IMR-90 (cell line): Measurements from ENCODE around the gene TP53BP1. TPM values are rescaled to one million over a fixed set of nuclear protein-coding genes. Genes with fewer than 3 reads are reported as not detected.

Experiments used
- ATAC-seq: fragments of 200-7000 bp; cut with Tn5 transposase; 2 replicates; pipeline ENCODE4 v1.9.1; 2020; ENCODE audit warnings: low read depth, mild to moderate bottlenecking, moderate library complexity
- BruUV-seq: library from RNA; stranded (reverse); fragments of 400-500 nt; replicated peaks from 2 replicates; lab custom pipeline; 2021; lab: Mats Ljungman, UMichigan
- CTCF ChIA-PET: fragments of 300-600 bp; formaldehyde crosslinking; extraction: SDS; loops from one replicate; lab custom pipeline; 2021; ENCODE audit warnings: antibody characterized with exemption; lab: Yijun Ruan, JAX
- POLR2A ChIA-PET: fragments of 300-600 bp; sonication (Branson Sonifier 250); formaldehyde crosslinking; loops from one replicate; lab custom pipeline; 2022; ENCODE audit warnings: antibody characterized with exemption; ENCODE audit not compliant: unreplicated experiment; lab: Charles Lee
- DNase-seq: peaks from one replicate; pipeline ENCODE4 v3.0.0; 2013
- H2AFZ ChIP-seq: replicated peaks from 2 replicates; pipeline ENCODE3; 2013; ENCODE audit warnings: low read length, mild to moderate bottlenecking; ENCODE audit not compliant: poor library complexity
- H2AK5ac ChIP-seq: 2 replicates; pipeline ENCODE4 v1.6.1; 2013; ENCODE audit warnings: low read depth, low read length, inconsistent platforms
- H2AK9ac ChIP-seq: replicated peaks from 2 replicates; pipeline ENCODE3; 2013; ENCODE audit warnings: mild to moderate bottlenecking, low read depth, low read length, moderate library complexity; ENCODE audit not compliant: poor library complexity
- H2BK120ac ChIP-seq: 2 replicates; pipeline ENCODE4 v1.6.1; 2013; ENCODE audit warnings: low read depth, low read length, inconsistent platforms
- H2BK15ac ChIP-seq: 3 replicates; pipeline ENCODE4 v1.6.1; 2013; ENCODE audit warnings: low read depth, low read length, inconsistent platforms
- H2BK20ac ChIP-seq: 2 replicates; pipeline ENCODE4 v1.6.1; 2013; ENCODE audit warnings: low read depth, mild to moderate bottlenecking, inconsistent platforms, low read length, moderate library complexity
- H2BK5ac ChIP-seq: 2 replicates; pipeline ENCODE4 v1.6.1; 2013; ENCODE audit warnings: mild to moderate bottlenecking, low read depth, low read length, inconsistent platforms; ENCODE audit not compliant: poor library complexity, severe bottlenecking
- H3K14ac ChIP-seq: replicated peaks from 2 replicates; pipeline ENCODE4 v1.6.1; 2013; ENCODE audit warnings: low read depth, low read length, inconsistent platforms
- H3K18ac ChIP-seq: 2 replicates; pipeline ENCODE4 v1.6.1; 2013; ENCODE audit warnings: low read depth, low read length, control low read depth
- H3K23ac ChIP-seq: 2 replicates; pipeline ENCODE4 v1.6.1; 2013; ENCODE audit warnings: low read depth, low read length, inconsistent platforms
- H3K27ac ChIP-seq: 2 replicates; pipeline ENCODE4 v1.5.1; 2013; ENCODE audit warnings: mild to moderate bottlenecking, control low read depth, low read length; ENCODE audit not compliant: insufficient read depth
- H3K27me3 ChIP-seq: 2 replicates; pipeline ENCODE4 v1.6.1; 2013; ENCODE audit warnings: low read length; ENCODE audit not compliant: control insufficient read depth, insufficient read depth
- H3K36me3 ChIP-seq: 2 replicates; pipeline ENCODE4 v1.6.1; 2013; ENCODE audit warnings: low read length, mixed read lengths; ENCODE audit not compliant: control insufficient read depth, insufficient read depth
- H3K4ac ChIP-seq: 2 replicates; pipeline ENCODE4 v1.6.1; 2013; ENCODE audit warnings: low read depth, low read length, inconsistent platforms
- H3K4me1 ChIP-seq: 2 replicates; pipeline ENCODE4 v1.6.1; 2013; ENCODE audit warnings: low read length, mixed read lengths; ENCODE audit not compliant: control insufficient read depth, insufficient read depth
- H3K4me2 ChIP-seq: 2 replicates; pipeline ENCODE4 v1.6.1; 2013; ENCODE audit warnings: low read depth, mild to moderate bottlenecking, control low read depth, low read length, moderate library complexity
- H3K4me3 ChIP-seq: 2 replicates; pipeline ENCODE4 v1.5.1; 2013; ENCODE audit warnings: low read depth, mild to moderate bottlenecking, control low read depth, low read length, moderate library complexity; ENCODE audit not compliant: insufficient read depth
- H3K56ac ChIP-seq: 2 replicates; pipeline ENCODE4 v1.6.1; 2013; ENCODE audit warnings: low read length, inconsistent platforms; ENCODE audit not compliant: insufficient read depth; ENCODE audit errors: extremely low read depth
- H3K79me1 ChIP-seq, 2 experiments: 2 replicates each; pipeline ENCODE4 v1.6.1; 2013; ENCODE audit warnings: low read length in 2 of 2, inconsistent platforms in 1 of 2, low read depth in 1 of 2
- H3K9ac ChIP-seq: 2 replicates; pipeline ENCODE4 v1.6.1; 2013; ENCODE audit warnings: low read depth, low read length, control low read depth
- H3K9me1 ChIP-seq: 2 replicates; pipeline ENCODE4 v1.6.1; 2013; ENCODE audit warnings: low read length, inconsistent platforms; ENCODE audit not compliant: insufficient read depth
- H3K9me3 ChIP-seq: 2 replicates; pipeline ENCODE4 v1.6.1; 2013; ENCODE audit warnings: low read length; ENCODE audit not compliant: control insufficient read depth, insufficient read depth
- H4K20me1 ChIP-seq: 2 replicates; pipeline ENCODE4 v1.6.1; 2013; ENCODE audit warnings: low read length, inconsistent platforms; ENCODE audit not compliant: insufficient read depth
- H4K5ac ChIP-seq: 2 replicates; pipeline ENCODE4 v1.6.1; 2013; ENCODE audit warnings: mild to moderate bottlenecking, low read depth, low read length, control low read depth
- H4K8ac ChIP-seq, 2 experiments: 2 replicates each; pipeline ENCODE4 v1.6.1; 2013; ENCODE audit warnings: low read depth in 2 of 2, low read length in 2 of 2, control low read depth in 1 of 2, inconsistent platforms in 1 of 2
- H4K91ac ChIP-seq: 2 replicates; pipeline ENCODE4 v1.6.1; 2013; ENCODE audit warnings: low read depth, low read length, inconsistent platforms; ENCODE audit not compliant: insufficient read depth
- BHLHE40 ChIP-seq: fragments of 150-350 bp; IDR thresholded peaks from 2 replicates; pipeline ENCODE4 v1.6.1; 2016; ENCODE audit warnings: mild to moderate bottlenecking, low read depth, low read length
- CEBPB ChIP-seq: IDR thresholded peaks from 2 replicates; pipeline ENCODE4 v1.6.1; 2012; ENCODE audit warnings: low read depth, low read length, improper control_type of control experiment
- CHD1 ChIP-seq: IDR thresholded peaks from 2 replicates; pipeline ENCODE4 v1.6.1; 2012; ENCODE audit warnings: low read depth, low read length, improper control_type of control experiment
- CTCF ChIP-seq: conservative IDR thresholded peaks from 2 replicates; pipeline ENCODE4 v1.5.1; 2012; ENCODE audit warnings: mild to moderate bottlenecking, low read depth, low read length, improper control_type of control experiment
- ELK1 ChIP-seq: fragments of 150-350 bp; IDR thresholded peaks from 2 replicates; pipeline ENCODE4 v1.6.1; 2016; ENCODE audit warnings: low read depth, mild to moderate bottlenecking, low read length, moderate library complexity, borderline replicate concordance
- FOS ChIP-seq: fragments of 150-350 bp; IDR thresholded peaks from 2 replicates; pipeline ENCODE4 v1.6.1; 2016; ENCODE audit warnings: low read depth, low read length
- MAFK ChIP-seq: IDR thresholded peaks from 2 replicates; pipeline ENCODE4 v1.6.1; 2012; ENCODE audit warnings: low read depth, low read length, improper control_type of control experiment
- MAZ ChIP-seq: IDR thresholded peaks from 2 replicates; pipeline ENCODE4 v1.6.1; 2012; ENCODE audit warnings: low read depth, mild to moderate bottlenecking, low read length, improper control_type of control experiment, moderate library complexity, borderline replicate concordance
- MXI1 ChIP-seq: IDR thresholded peaks from 2 replicates; pipeline ENCODE4 v1.6.1; 2012; ENCODE audit warnings: low read depth, mild to moderate bottlenecking, low read length, moderate library complexity, borderline replicate concordance
- NFE2L2 ChIP-seq: fragments of 150-350 bp; IDR thresholded peaks from 2 replicates; pipeline ENCODE4 v1.6.1; 2016; ENCODE audit warnings: low read depth, mild to moderate bottlenecking, low read length
- POLR2A ChIP-seq: IDR thresholded peaks from 2 replicates; pipeline ENCODE4 v1.6.1; 2012; ENCODE audit warnings: mild to moderate bottlenecking, low read depth, low read length
- RAD21 ChIP-seq: IDR thresholded peaks from 2 replicates; pipeline ENCODE4 v1.6.1; 2012; ENCODE audit warnings: low read length, improper control_type of control experiment
- RCOR1 ChIP-seq: IDR thresholded peaks from 2 replicates; pipeline ENCODE4 v1.6.1; 2012; ENCODE audit warnings: mild to moderate bottlenecking, low read length, improper control_type of control experiment; ENCODE audit not compliant: insufficient replicate concordance
- SMC3 ChIP-seq: fragments of 150-350 bp; IDR thresholded peaks from 2 replicates; pipeline ENCODE4 v1.6.1; 2016; ENCODE audit warnings: low read depth, mild to moderate bottlenecking, antibody characterized with exemption, low read length, moderate library complexity
- USF2 ChIP-seq: fragments of 150-350 bp; IDR thresholded peaks from 2 replicates; pipeline ENCODE4 v1.6.1; 2017; ENCODE audit warnings: mild to moderate bottlenecking, antibody characterized with exemption, low read length, low read depth
- WGBS, 2 experiments: methylation state at CpG; one replicate each; pipeline versions ENCODE4 v1.1.5 to v1.1.7; 2013; ENCODE audit warnings: missing lambda C conversion rate in 2 of 2; ENCODE audit not compliant: insufficient read length in 1 of 2; ENCODE audit errors: extremely low coverage in 2 of 2; 5-methylcytosine and 5-hydroxymethylcytosine counted together
- dilution Hi-C: fragments of 300-500 bp; cut with HindIII; formaldehyde crosslinking; loops from one replicate; pipeline ENCODE4 v1.14.3; 2018; ENCODE audit warnings: low sequenced_read_pairs; ENCODE audit not compliant: unreplicated experiment
- in situ Hi-C: fragments of 300-500 bp; cut with MboI; formaldehyde crosslinking; loops from 3 replicates; pipeline ENCODE4 v1.14.3; 2019; ENCODE audit warnings: low sequenced_read_pairs, inconsistent platforms, mixed read lengths
- intact Hi-C: fragments of 100-400 bp; cut with micrococcal nuclease; formaldehyde crosslinking; loops from 2 replicates; pipeline ENCODE4 v1.10.0; 2022
- polyA plus RNA-seq, 3 experiments: library from polyadenylated mRNA; depleted of rRNA; stranded (reverse); fragments of >200 nt; gene quantifications; 2 replicates each; pipeline ENCODE4 v1.2.3, GENCODE V29; 2012; ENCODE audit warnings: low replicate concordance in 1 of 3
- total RNA-seq: library from RNA; depleted of rRNA; stranded (reverse); fragments of >200 nt; gene quantifications from 2 replicates; pipeline ENCODE4 v1.2.3, GENCODE V29; 2012

Gene TP53BP1
- total and polyA plus RNA-seq, 2 of the 4 experiments (the other 2 are of a cell fraction): 36.3 to 64.5 TPM

GRCh38 chr15:43483297-43484128, 9.4 kb downstream of the TP53BP1 start:
- H3K4me3 ChIP-seq: no peak overlapping the region
- H3K4ac ChIP-seq: no peak overlapping the region
- no peak overlapping the region for H3K23ac ChIP-seq
- H2BK15ac ChIP-seq: no peak overlapping the region
- H4K91ac ChIP-seq: no peak overlapping the region
- no peaks in the 10 kb centered on the region; the same call in 1 of the 2 replicates for H4K20me1 ChIP-seq
- ChIA-PET POLR2A (no interaction called here), CTCF (no interaction called here)
- H2BK5ac ChIP-seq: no peak overlapping the region
- no peak overlapping the region for H2BK120ac ChIP-seq
- H3K9ac ChIP-seq: no peak overlapping the region
- H3K4me1 ChIP-seq: no peaks in the 10 kb centered on the region
- no peak for DNase-seq
- WGBS, 2 experiments: 100% methylated on average over 2 of the region's 4 CpGs; no CpG with 5 or more reads in 1 of the 2 experiments
- no peak overlapping the region for H3K4me2 ChIP-seq
- no peak overlapping the region for H3K14ac ChIP-seq
- H3K9me1 ChIP-seq: no peaks in the 10 kb centered on the region; the same call in 1 of the 2 replicates
- H3K27ac ChIP-seq: no peak overlapping the region
- no peak overlapping the region for H2AK5ac ChIP-seq
- no peak overlapping the region for H4K5ac ChIP-seq
- no TSS peak for BruUV-seq
- H2AFZ ChIP-seq: no peak overlapping the region
- no peaks in the 10 kb centered on the region for H3K9me3 ChIP-seq
- H2BK20ac ChIP-seq: no peak overlapping the region
- no peak overlapping the region; a peak in 1 of 4 replicates for H4K8ac ChIP-seq
- peaks cover 47% of the 10 kb centered on the region for H3K36me3 ChIP-seq
- dilution Hi-C loops: no loop called here
- ATAC-seq: no peak
- in situ Hi-C loops: no loop called here
- no peak overlapping the region for H3K56ac ChIP-seq
- intact Hi-C loops: no loop called here
- H3K27me3 ChIP-seq: no peaks in the 10 kb centered on the region
- H3K18ac ChIP-seq: no peak overlapping the region
- no peak overlapping the region for H2AK9ac ChIP-seq
- H3K79me1 ChIP-seq: peaks cover 20 to 26% of the 10 kb centered on the region in 2 experiments
- TF ChIP-seq RCOR1: no peak
- TF ChIP-seq SMC3: peak; percentile 25; the same call in 1 of the 2 replicates
- no peak for TF ChIP-seq MAFK
- no peak for TF ChIP-seq CHD1
- TF ChIP-seq BHLHE40: no peak
- peak; percentile 31 for TF ChIP-seq RAD21
- no peak for TF ChIP-seq MAZ
- TF ChIP-seq FOS: no peak
- no peak for TF ChIP-seq USF2
- TF ChIP-seq ELK1: no peak
- no peak for TF ChIP-seq CEBPB
- no peak for TF ChIP-seq NFE2L2
- TF ChIP-seq CTCF: peak; percentile 33
- no peak for TF ChIP-seq POLR2A
- TF ChIP-seq MXI1: no peak
